Heart left ventricle (tissue), 13 donors: ENCODE measurements around the gene JADE1.
A peak's percentile ranks its signal among the peaks of the same experiment; 100 is the strongest.

Experiments
- CTCF ChIP-seq, 12 donors: fragments of 200-600 bp; sonication (generic) in 4 of 12; IDR thresholded peaks; one replicate each; pipeline versions ENCODE4 v1.5.0 to v1.8.0; 2018 to 2022; ENCODE audit warnings: antibody characterized with exemption in 12 of 12, mild to moderate bottlenecking in 5 of 12
- POLR2A ChIP-seq, 2 donors: fragments of 450-650 bp; IDR thresholded peaks; one replicate each; pipeline ENCODE4 v1.6.1; 2017; ENCODE audit warnings: antibody characterized with exemption in 2 of 2, mild to moderate bottlenecking in 2 of 2, moderate library complexity in 2 of 2
- donor health status: ischemic (EF 13 %, LVEDD 7.1; RV severe dilation, severe dysfunction).
- donor health status: DM: no; HTN: yes; CAD: no.
- donor health status: DM: no; HTN: no; CAD: no.
- donor health status: ischemic (EF 25% LVEDD 6.9; RV normal size, moderate dysfunction).
- donor health status: ischemic (EF 25% LVEDD 5.7; RV mildly dilated, moderate dysfunction).
- donor health status: ischemic (EF 35%, LVEDD 5.7; RV mildly dilated, moderate dysfunction).
- donor health status: nonischemic (EF 11% LVEDD 7.7; RV severe dilation, severe dysfunction).
- donor health status: DM: yes; HTN: yes; CAD: no.
- donor health status: PGD.
- donor health status: ischemic (EF 29% LVEDD 5.4; RV normal size, mild dysfunction).
- donor health status: nonischemic (EF 23%, LVEDD 6.1; RV moderate dilation, normal function).

- TF ChIP-seq CTCF (IDR thresholded peaks at IDR 0.05), result peak in 1 of 12 donors; percentile 18
- peak; percentile 17 to 70 for TF ChIP-seq POLR2A (IDR thresholded peaks at IDR 0.05)
Measured at GRCh38 chr4:128811571-128812441, 2.3 kb downstream of the JADE1 start.
